Measurements from ENCODE around the gene TMEM273. TPM values are rescaled to one million over a fixed set of nuclear protein-coding genes. Genes with fewer than 3 reads are reported as not detected.

The TMEM273 gene
- polyA plus RNA-seq, 1 donor (not counting 4 experiments of a cell fraction or from before 2014, with no cell fraction given): not detected

DNA sequence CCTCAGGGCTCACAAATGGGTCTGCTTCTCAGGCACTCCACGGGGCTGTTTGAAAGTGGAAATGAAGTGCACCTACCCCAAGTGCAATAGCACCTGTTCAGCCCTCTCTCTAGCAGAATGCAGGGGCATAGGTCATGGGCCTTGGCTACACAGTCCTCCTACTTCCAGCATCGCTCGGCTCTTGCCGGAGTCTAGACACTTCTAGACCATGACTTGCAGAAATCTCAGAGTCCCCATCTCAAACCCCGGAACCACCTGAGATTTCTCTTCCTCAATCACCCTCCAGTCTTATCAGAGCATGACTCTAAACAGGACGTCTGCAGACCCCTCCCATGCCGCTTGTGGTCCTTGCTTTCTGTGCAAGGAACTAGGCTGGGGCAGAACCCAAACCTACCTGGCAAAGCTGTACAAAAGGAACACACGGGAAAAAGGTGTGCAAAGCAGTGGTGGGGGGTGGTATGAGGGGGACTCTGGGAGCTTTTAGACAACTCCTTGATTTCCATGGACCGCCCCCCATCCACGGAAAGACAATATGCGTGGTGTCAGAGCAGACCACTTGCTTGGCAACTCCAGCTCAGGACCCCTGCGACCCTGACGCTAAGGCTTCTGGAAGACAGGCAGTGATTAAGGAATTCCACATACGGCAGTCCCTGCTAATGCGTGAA lies 13.8 kb downstream of the TMEM273 start:
- no peak for DNase-seq (ENCODE audit: low read depth, low spot score)
- H3K9me1 ChIP-seq (ENCODE audit: control insufficient read depth, extremely low read depth, insufficient read depth, low read length): no peaks in the 10 kb centered on the region
- no peak overlapping the region for H2AFZ ChIP-seq (ENCODE audit: control insufficient read depth, low read length)
- no peak overlapping the region for H3K4me3 ChIP-seq (ENCODE audit: control insufficient read depth in 2 of 3, extremely low read depth in 1 of 3, insufficient read depth in 2 of 3, low read depth in 1 of 3, low read length in 3 of 3)
- no peaks in the 10 kb centered on the region for H3K36me3 ChIP-seq (ENCODE audit: control insufficient read depth in 2 of 2, extremely low read depth in 1 of 2, insufficient read depth in 2 of 2, low read length in 2 of 2)
- no peaks in the 10 kb centered on the region for H3K9me3 ChIP-seq (ENCODE audit: control insufficient read depth, low read depth, low read length)
- TF ChIP-seq EZH2 (IDR thresholded peaks at IDR 0.05; ENCODE audit: low read length): no peak
- TF ChIP-seq, protein P1, sequence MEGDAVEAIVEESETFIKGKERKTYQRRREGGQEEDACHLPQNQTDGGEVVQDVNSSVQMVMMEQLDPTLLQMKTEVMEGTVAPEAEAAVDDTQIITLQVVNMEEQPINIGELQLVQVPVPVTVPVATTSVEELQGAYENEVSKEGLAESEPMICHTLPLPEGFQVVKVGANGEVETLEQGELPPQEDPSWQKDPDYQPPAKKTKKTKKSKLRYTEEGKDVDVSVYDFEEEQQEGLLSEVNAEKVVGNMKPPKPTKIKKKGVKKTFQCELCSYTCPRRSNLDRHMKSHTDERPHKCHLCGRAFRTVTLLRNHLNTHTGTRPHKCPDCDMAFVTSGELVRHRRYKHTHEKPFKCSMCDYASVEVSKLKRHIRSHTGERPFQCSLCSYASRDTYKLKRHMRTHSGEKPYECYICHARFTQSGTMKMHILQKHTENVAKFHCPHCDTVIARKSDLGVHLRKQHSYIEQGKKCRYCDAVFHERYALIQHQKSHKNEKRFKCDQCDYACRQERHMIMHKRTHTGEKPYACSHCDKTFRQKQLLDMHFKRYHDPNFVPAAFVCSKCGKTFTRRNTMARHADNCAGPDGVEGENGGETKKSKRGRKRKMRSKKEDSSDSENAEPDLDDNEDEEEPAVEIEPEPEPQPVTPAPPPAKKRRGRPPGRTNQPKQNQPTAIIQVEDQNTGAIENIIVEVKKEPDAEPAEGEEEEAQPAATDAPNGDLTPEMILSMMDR (optimal IDR thresholded peaks at IDR 0.05 in 1 of 3, IDR thresholded peaks at IDR 0.05 in 1 of 3, conservative IDR thresholded peaks at IDR 0.05 in 1 of 3; ENCODE audit: extremely low read depth in 1 of 3, insufficient read depth in 2 of 3, low read length in 3 of 3): no peak
- peaks cover 6% of the 10 kb centered on the region for H3K4me1 ChIP-seq (ENCODE audit: control insufficient read depth, extremely low read depth, insufficient read depth, low read length)
- dilution Hi-C loops (cut with MboI; ENCODE audit: extremely low pct_ligation_motif_present, low sequenced_read_pairs): no loop called here
- H3K27me3 ChIP-seq (ENCODE audit: control insufficient read depth, extremely low read depth, insufficient read depth, low read length): no peaks in the 10 kb centered on the region
- no peaks in the 10 kb centered on the region for H4K20me1 ChIP-seq (ENCODE audit: control insufficient read depth, extremely low read depth, insufficient read depth, low read length)
- H3K9ac ChIP-seq (ENCODE audit: control insufficient read depth, extremely low read depth, insufficient read depth, low read length): no peak overlapping the region
- no peak overlapping the region for H3K4me2 ChIP-seq (ENCODE audit: control insufficient read depth, extremely low read depth, insufficient read depth, low read depth, low read length)
- H3K27ac ChIP-seq (ENCODE audit: control insufficient read depth, insufficient read depth, low read length): no peak overlapping the region
- no peaks in the 10 kb centered on the region for H3K79me2 ChIP-seq (ENCODE audit: control insufficient read depth, insufficient read depth, low read length)
- FAIRE-seq: no peak

DNA sequence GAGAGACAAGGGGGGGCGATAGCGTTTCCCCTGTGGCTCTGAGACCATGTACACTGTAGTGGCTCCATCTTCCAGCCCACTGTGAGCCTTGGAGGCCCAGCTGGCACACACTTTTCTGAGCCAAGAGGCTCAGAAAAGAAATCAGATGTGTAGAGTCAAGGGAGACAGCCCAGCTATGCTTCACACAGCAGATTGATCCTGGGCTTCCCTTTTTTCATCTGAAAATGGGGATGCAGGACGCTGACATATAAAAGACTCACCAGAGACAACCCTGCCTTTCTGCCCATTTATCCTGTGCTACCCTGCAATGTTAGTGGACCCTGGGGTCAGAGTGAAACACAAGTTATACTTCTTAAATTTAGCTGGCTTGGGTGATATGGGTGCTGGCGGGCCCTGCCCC lies 14.3 kb downstream of the TMEM273 start:
- Histone ChIP-seq H3K9ac (ENCODE audit: control insufficient read depth, extremely low read depth, insufficient read depth, low read length) (no peak overlapping the region), H3K27me3 (ENCODE audit: control insufficient read depth, extremely low read depth, insufficient read depth, low read length) (no peaks in the 10 kb centered on the region), H3K4me3 (ENCODE audit: control insufficient read depth in 2 of 3, extremely low read depth in 1 of 3, insufficient read depth in 2 of 3, low read depth in 1 of 3, low read length in 3 of 3) (no peak overlapping the region), H3K36me3 (ENCODE audit: control insufficient read depth in 2 of 2, extremely low read depth in 1 of 2, insufficient read depth in 2 of 2, low read length in 2 of 2) (no peaks in the 10 kb centered on the region), H4K20me1 (ENCODE audit: control insufficient read depth, extremely low read depth, insufficient read depth, low read length) (no peaks in the 10 kb centered on the region), H3K9me1 (ENCODE audit: control insufficient read depth, extremely low read depth, insufficient read depth, low read length) (no peaks in the 10 kb centered on the region), H3K79me2 (ENCODE audit: control insufficient read depth, insufficient read depth, low read length) (no peaks in the 10 kb centered on the region), H3K27ac (ENCODE audit: control insufficient read depth, insufficient read depth, low read length) (no peak overlapping the region), H3K4me1 (ENCODE audit: control insufficient read depth, extremely low read depth, insufficient read depth, low read length) (peaks cover 6% of the 10 kb centered on the region), H2AFZ (ENCODE audit: control insufficient read depth, low read length) (no peak overlapping the region), H3K9me3 (ENCODE audit: control insufficient read depth, low read depth, low read length) (no peaks in the 10 kb centered on the region), H3K4me2 (ENCODE audit: control insufficient read depth, extremely low read depth, insufficient read depth, low read depth, low read length) (no peak overlapping the region)
- no peak for FAIRE-seq
- dilution Hi-C loops (cut with MboI; ENCODE audit: extremely low pct_ligation_motif_present, low sequenced_read_pairs): no loop called here
- no peak for TF ChIP-seq EZH2 (IDR thresholded peaks at IDR 0.05; ENCODE audit: low read length)
- TF ChIP-seq, protein P1 (optimal IDR thresholded peaks at IDR 0.05 in 1 of 3, IDR thresholded peaks at IDR 0.05 in 1 of 3, conservative IDR thresholded peaks at IDR 0.05 in 1 of 3; ENCODE audit: extremely low read depth in 1 of 3, insufficient read depth in 2 of 3, low read length in 3 of 3): no peak
- no peak for DNase-seq (ENCODE audit: low read depth, low spot score)

Measured in keratinocyte (primary cell).